ENCODE measurements around the gene L1CAM. TPM values are rescaled to one million over a fixed set of nuclear protein-coding genes. Genes with fewer than 3 reads are reported as not detected.

L1CAM gene
- total and polyA plus RNA-seq, 9 of the 15 experiments (the other 6 are each of a cell fraction or from before 2014, with no cell fraction given): 0.09 to 0.86 (median 0.26) TPM; not detected in 3

GRCh38 chrX:153927922-153928760 is 42.2 kb upstream of the L1CAM start (continued):
- no peak for TF ChIP-seq ZNF280B (CRISPR knock-in tag; IDR thresholded peaks at IDR 0.05)

GRCh38 chrX:153927672-153927921 is 41.6 kb upstream of the L1CAM start:
- H2AFZ ChIP-seq (ENCODE audit: low read depth, low read length): 0 out of 2 replicates have a peak overlapping the region, but pooled peaks have one; percentile 62
- H4K20me1 ChIP-seq (replicated peaks; ENCODE audit: control insufficient read depth, insufficient read depth, low read length): no peaks in the 10 kb centered on the region
- H3K9me3 ChIP-seq (replicated peaks; ENCODE audit: control insufficient read depth, insufficient read depth, low read depth, low read length): no peaks in the 10 kb centered on the region
- peak overlapping the region; percentile 93 to 96 for H3K9ac ChIP-seq (ENCODE audit: insufficient read depth in 1 of 2, low read depth in 2 of 2, low read length in 2 of 2)
- ATAC-seq (peak; percentile 1), FAIRE-seq (peak; percentile 19), DNase-seq (ENCODE audit: extremely low read depth in 1 of 4, low spot score in 3 of 4) (no peak)
- peak; percentile 14; the same call in 1 of the 2 replicates for TF ChIP-seq NKRF (IDR thresholded peaks at IDR 0.05; ENCODE audit: borderline replicate concordance)
- TF ChIP-seq PHF21A (IDR thresholded peaks at IDR 0.05; ENCODE audit: borderline replicate concordance, low read depth): no peak
- 0 out of 2 replicates have a peak, but pooled peaks have one; percentile 8 for TF ChIP-seq ZNF263 (CRISPR knock-in tag; IDR thresholded peaks at IDR 0.05; ENCODE audit: borderline replicate concordance)
- TF ChIP-seq NFRKB (IDR thresholded peaks at IDR 0.05; ENCODE audit: low read depth): peak; percentile 77; the same call in 1 of the 2 replicates
- TF ChIP-seq MED1 (CRISPR knock-in tag; IDR thresholded peaks at IDR 0.05; ENCODE audit: borderline replicate concordance): 0 out of 2 replicates have a peak, but pooled peaks have one; percentile 88
- peak; percentile 70 for TF ChIP-seq POLR2G (IDR thresholded peaks at IDR 0.05; ENCODE audit: low read depth, low read length)
- no peak; the same call in 1 of the 2 replicates for TF ChIP-seq PML (IDR thresholded peaks at IDR 0.05; ENCODE audit: low read length)
- TF ChIP-seq, protein P1, sequence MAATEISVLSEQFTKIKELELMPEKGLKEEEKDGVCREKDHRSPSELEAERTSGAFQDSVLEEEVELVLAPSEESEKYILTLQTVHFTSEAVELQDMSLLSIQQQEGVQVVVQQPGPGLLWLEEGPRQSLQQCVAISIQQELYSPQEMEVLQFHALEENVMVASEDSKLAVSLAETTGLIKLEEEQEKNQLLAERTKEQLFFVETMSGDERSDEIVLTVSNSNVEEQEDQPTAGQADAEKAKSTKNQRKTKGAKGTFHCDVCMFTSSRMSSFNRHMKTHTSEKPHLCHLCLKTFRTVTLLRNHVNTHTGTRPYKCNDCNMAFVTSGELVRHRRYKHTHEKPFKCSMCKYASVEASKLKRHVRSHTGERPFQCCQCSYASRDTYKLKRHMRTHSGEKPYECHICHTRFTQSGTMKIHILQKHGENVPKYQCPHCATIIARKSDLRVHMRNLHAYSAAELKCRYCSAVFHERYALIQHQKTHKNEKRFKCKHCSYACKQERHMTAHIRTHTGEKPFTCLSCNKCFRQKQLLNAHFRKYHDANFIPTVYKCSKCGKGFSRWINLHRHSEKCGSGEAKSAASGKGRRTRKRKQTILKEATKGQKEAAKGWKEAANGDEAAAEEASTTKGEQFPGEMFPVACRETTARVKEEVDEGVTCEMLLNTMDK (IDR thresholded peaks at IDR 0.05; ENCODE audit: borderline replicate concordance, insufficient read depth, low read depth, low read length, poor library complexity, severe bottlenecking): no peak
- TF ChIP-seq FOXP4 (CRISPR knock-in tag; IDR thresholded peaks at IDR 0.05; ENCODE audit: borderline replicate concordance): 0 out of 2 replicates have a peak, but pooled peaks have one; percentile 39
- TF ChIP-seq NFIC (IDR thresholded peaks at IDR 0.05): 0 out of 2 replicates have a peak, but pooled peaks have one; percentile 4
- H3K27me3 ChIP-seq (ENCODE audit: control insufficient read depth in 2 of 2, insufficient read depth in 2 of 2, low read length in 2 of 2): no peaks in the 10 kb centered on the region
- H3K36me3 ChIP-seq (ENCODE audit: control insufficient read depth, insufficient read depth, low read length): peaks cover 41% of the 10 kb centered on the region
- in situ Hi-C loops (cut with MboI) (no loop called here), intact Hi-C loops (cut with micrococcal nuclease) (loop anchor here (1.0 to 5.0 kb wide), 2 partner anchors 45 to 160 kb away; partner anchors contain the start of gene TMEM187)
- TSS peak; percentile 9 for BruUV-seq (replicated peaks)
- H3K4me3 ChIP-seq: peak overlapping the region; percentile 58
- ChIA-PET POLR2A (interaction anchor here (1.7 to 2.3 kb wide), 3 partner anchors 10 to 19 kb away, joined by 5 to 9 read pairs (median 7); no protein-coding TSS in a partner anchor), CTCF (ENCODE audit: low intra/inter-chr PET ratio) (no interaction called here)
- peaks cover 27 to 68% of the 10 kb centered on the region in 2 experiments; a peak in 4 of 5 replicates for H3K4me1 ChIP-seq (replicated peaks in 1 of 2; ENCODE audit: control insufficient read depth in 2 of 2, insufficient read depth in 2 of 2, low read length in 2 of 2)
- peak overlapping the region; percentile 97 for H3K4me2 ChIP-seq (ENCODE audit: insufficient read depth, low read length)
- H3K9me1 ChIP-seq (ENCODE audit: control insufficient read depth, insufficient read depth, low read length): no peaks in the 10 kb centered on the region
- peaks cover 56% of the 10 kb centered on the region for H3K79me2 ChIP-seq (ENCODE audit: control insufficient read depth, insufficient read depth, low read length)
- 0% methylated on average over 6 of the region's 8 CpGs for WGBS (ENCODE audit: insufficient coverage, low coverage, missing lambda C conversion rate)
- peak overlapping the region; percentile 98 for H3K27ac ChIP-seq (ENCODE audit: extremely low read depth, low read depth, low read length)

Measured in K562 (cell line).